K562 (cell line): ENCODE data around the gene TUBB2A. TPM values are rescaled to one million over a fixed set of nuclear protein-coding genes. Genes with fewer than 3 reads are reported as not detected.

Source experiments
- AFF4 ChIP-seq: sonication (generic); formaldehyde crosslinking; IDR thresholded peaks from 2 replicates; pipeline ENCODE4 v1.8.0; 2023; ENCODE audit warnings: mild to moderate bottlenecking, missing genetic modification reagents
- BRD4 ChIP-seq: fragments of 200-600 bp; sonication (generic); IDR thresholded peaks from 2 replicates; pipeline ENCODE4 v1.6.1; 2017; ENCODE audit warnings: inconsistent platforms
- CTCFL ChIP-seq: IDR thresholded peaks from 2 replicates; pipeline ENCODE4 v1.6.1; 2011; ENCODE audit warnings: borderline replicate concordance, low read depth, mild to moderate bottlenecking, moderate library complexity, low read length; ENCODE audit not compliant: insufficient read depth, poor library complexity, severe bottlenecking
- ELF4 ChIP-seq: fragments of 450-650 bp; formaldehyde crosslinking; IDR thresholded peaks from 2 replicates; pipeline ENCODE4 v1.4.0; 2022; ENCODE audit warnings: missing genetic modification characterization
- GABPB1 ChIP-seq: sonication (generic); formaldehyde crosslinking; IDR thresholded peaks from 2 replicates; pipeline ENCODE4 v1.8.0; 2022; ENCODE audit warnings: mild to moderate bottlenecking, missing genetic modification reagents
- GTF3C2 ChIP-seq: IDR thresholded peaks from 3 replicates; pipeline ENCODE4 v1.6.1; 2011; ENCODE audit warnings: borderline replicate concordance, mild to moderate bottlenecking, moderate library complexity; ENCODE audit not compliant: insufficient read length; ENCODE audit errors: extremely low read depth
- LCOR ChIP-seq: sonication (generic); formaldehyde crosslinking; IDR thresholded peaks from 2 replicates; pipeline ENCODE4 v1.8.0; 2022; ENCODE audit warnings: mild to moderate bottlenecking, missing genetic modification reagents
- MBD1 ChIP-seq: fragments of 250-450 bp; sonication (Bioruptor Pico); IDR thresholded peaks from 2 replicates; pipeline ENCODE4 v1.8.0; 2022; ENCODE audit warnings: inconsistent platforms
- SAFB2 ChIP-seq: fragments of 200-400 bp; formaldehyde crosslinking; IDR thresholded peaks from 2 replicates; pipeline ENCODE4 v1.6.1; 2018; ENCODE audit warnings: borderline replicate concordance, low read length, low read depth, moderate library complexity; ENCODE audit not compliant: severe bottlenecking
- SIN3B ChIP-seq: fragments of 450-650 bp; IDR thresholded peaks from 2 replicates; pipeline ENCODE4 v1.6.1; 2017; ENCODE audit warnings: low read depth, mild to moderate bottlenecking, moderate library complexity
- SOX6 ChIP-seq: fragments of 450-650 bp; IDR thresholded peaks from 2 replicates; pipeline ENCODE4 v1.6.1; 2014; ENCODE audit warnings: mild to moderate bottlenecking
- SP1 ChIP-seq: sonication (generic); formaldehyde crosslinking; IDR thresholded peaks from 2 replicates; pipeline ENCODE4 v1.8.1; 2022; ENCODE audit warnings: mild to moderate bottlenecking, missing genetic modification reagents
- TARDBP ChIP-seq: fragments of 450-650 bp; IDR thresholded peaks from 2 replicates; pipeline ENCODE4 v1.6.1; 2016
- ZC3H8 ChIP-seq: fragments of 450-650 bp; IDR thresholded peaks from 2 replicates; pipeline ENCODE4 v1.6.1; 2017
- ZNF217 ChIP-seq: sonication (generic); formaldehyde crosslinking; IDR thresholded peaks from 2 replicates; pipeline ENCODE4 v1.8.0; 2022; ENCODE audit warnings: mild to moderate bottlenecking, missing genetic modification reagents
- polyA plus RNA-seq, 8 experiments: library from polyadenylated mRNA; depleted of rRNA in 4 of 8; stranded (reverse) in 5 of 8; unstranded in 3 of 8; fragments of >200 nt; fragmentation: Nextera tagmentation in 2 of 8; fragmentation: Illumina TruSeq in 1 of 8; extraction: Ambion mirVana in 2 of 8; extraction: Trizol in 1 of 8; gene quantifications; 2 replicates each; pipeline versions ENCODE4 v1.2.1 to v1.2.3, GENCODE V29; 2011 to 2014; ENCODE audit warnings: inconsistent platforms in 1 of 8, missing spikeins in 1 of 8
- total RNA-seq, 7 experiments: library from RNA; depleted of rRNA in 6 of 7; stranded (reverse); fragments of >200 nt in 6 of 7; fragmentation: Illumina TruSeq in 2 of 7; extraction: Trizol in 2 of 7; gene quantifications; 2 replicates each; pipeline versions ENCODE4 v1.2.1 to v1.2.3, GENCODE V29; 2011 to 2021; ENCODE audit warnings: low replicate concordance in 1 of 7

TUBB2A gene
- total and polyA plus RNA-seq, 9 of the 15 experiments (the other 6 are each of a cell fraction or from before 2014, with no cell fraction given), result 3.6 to 92.1 (median 45.6) TPM

GRCh38 chr6:3157131-3157933 is at the start of gene TUBB2A (continued):
- TF ChIP-seq AFF4 (CRISPR knock-in tag) (peak; percentile 94), MBD1 (no peak), SAFB2 (no peak), CTCFL (peak; percentile 93), GTF3C2 (no peak), SP1 (CRISPR knock-in tag) (peak; percentile 91), TARDBP (peak; percentile 68; the same call in 1 of the 2 replicates), ELF4 (CRISPR knock-in tag) (no peak), SIN3B (peak; percentile 67), LCOR (CRISPR knock-in tag) (no peak), ZNF217 (CRISPR knock-in tag) (no peak), ZC3H8 (no peak), GABPB1 (peak; percentile 75; the same call in 1 of the 2 replicates), BRD4 (peak; percentile 87; the same call in 1 of the 2 replicates), SOX6 (peak; percentile 64)
